OCI-LY1 (cell line): ENCODE measurements around the gene IRF2.

Experiments used
- H2AFZ ChIP-seq: fragments of 200-600 bp; sonication (generic), shearing (Covaris generic); 2 replicates; pipeline ENCODE4 v1.6.0; 2014; ENCODE audit warnings: antibody characterized with exemption, mild to moderate bottlenecking, low read length
- H3F3A ChIP-seq: fragments of 200-600 bp; sonication (generic), shearing (Covaris generic); 2 replicates; pipeline ENCODE4 v1.6.0; 2014; ENCODE audit warnings: mild to moderate bottlenecking, antibody characterized with exemption, low read length, moderate library complexity; ENCODE audit not compliant: insufficient read depth
- H3K27ac ChIP-seq: fragments of 200-600 bp; sonication (generic); 2 replicates; pipeline ENCODE4 v1.5.1; 2014; ENCODE audit warnings: low read length, mixed run types, mild to moderate bottlenecking, low read depth; ENCODE audit not compliant: poor library complexity, severe bottlenecking
- H3K27me3 ChIP-seq: fragments of 200-600 bp; sonication (generic); 2 replicates; pipeline ENCODE4 v1.6.0; 2014; ENCODE audit warnings: antibody characterized with exemption, mild to moderate bottlenecking, low read length, moderate library complexity; ENCODE audit not compliant: insufficient read depth
- H3K36me3 ChIP-seq: fragments of 200-600 bp; sonication (generic); 2 replicates; pipeline ENCODE4 v1.6.1; 2014; ENCODE audit warnings: mild to moderate bottlenecking, antibody characterized with exemption, low read length, moderate library complexity, mixed read lengths; ENCODE audit not compliant: insufficient read depth
- H3K4me1 ChIP-seq: fragments of 200-600 bp; sonication (generic); 2 replicates; pipeline ENCODE4 v1.5.1; 2014; ENCODE audit warnings: mild to moderate bottlenecking, low read length, moderate library complexity; ENCODE audit not compliant: insufficient read depth, severe bottlenecking
- H3K4me2 ChIP-seq: fragments of 200-600 bp; sonication (generic), shearing (Covaris generic); 2 replicates; pipeline ENCODE4 v1.6.1; 2014; ENCODE audit warnings: low read length
- H3K4me3 ChIP-seq: fragments of 200-600 bp; sonication (generic); 2 replicates; pipeline ENCODE4 v1.5.1; 2014; ENCODE audit warnings: low read length, low read depth, mild to moderate bottlenecking, mixed read lengths; ENCODE audit not compliant: poor library complexity, severe bottlenecking
- H3K79me2 ChIP-seq: fragments of 200-600 bp; shearing (Covaris generic); 2 replicates; pipeline ENCODE4 v1.6.1; 2016; ENCODE audit warnings: mixed run types, low read length, mixed read lengths; ENCODE audit not compliant: insufficient read depth
- H3K9ac ChIP-seq: fragments of 200-600 bp; sonication (generic), shearing (Covaris generic); 2 replicates; pipeline ENCODE4 v1.6.1; 2014; ENCODE audit warnings: mild to moderate bottlenecking, low read length, mixed read lengths
- H3K9me2 ChIP-seq: fragments of 200-600 bp; sonication (generic), shearing (Covaris generic); 2 replicates; pipeline ENCODE4 v1.6.1; 2014; ENCODE audit warnings: low read depth, mild to moderate bottlenecking, low read length, mixed read lengths
- H3K9me3 ChIP-seq: fragments of 200-600 bp; shearing (Covaris generic); 2 replicates; pipeline ENCODE4 v1.6.1; 2014; ENCODE audit warnings: low read length, mixed read lengths
- H4K20me1 ChIP-seq: fragments of 200-600 bp; sonication (generic), shearing (Covaris generic); 2 replicates; pipeline ENCODE4 v1.6.0; 2016; ENCODE audit warnings: mild to moderate bottlenecking, low read length; ENCODE audit not compliant: insufficient read depth
- EZH2 ChIP-seq: fragments of 200-600 bp; sonication (generic), shearing (Covaris generic); IDR thresholded peaks from 2 replicates; pipeline ENCODE4 v1.8.0; 2017; ENCODE audit warnings: borderline replicate concordance, mixed run types, mild to moderate bottlenecking, antibody characterized with exemption, low read length, moderate library complexity, mixed read lengths
- TF ChIP-seq, protein P1 (sequence below): fragments of 200-600 bp; sonication (generic), shearing (Covaris generic); IDR thresholded peaks from 2 replicates; pipeline ENCODE4 v1.5.1; 2017; ENCODE audit warnings: mild to moderate bottlenecking, antibody characterized with exemption, low read length, moderate library complexity, mixed read lengths

The IRF2 gene

DNA sequence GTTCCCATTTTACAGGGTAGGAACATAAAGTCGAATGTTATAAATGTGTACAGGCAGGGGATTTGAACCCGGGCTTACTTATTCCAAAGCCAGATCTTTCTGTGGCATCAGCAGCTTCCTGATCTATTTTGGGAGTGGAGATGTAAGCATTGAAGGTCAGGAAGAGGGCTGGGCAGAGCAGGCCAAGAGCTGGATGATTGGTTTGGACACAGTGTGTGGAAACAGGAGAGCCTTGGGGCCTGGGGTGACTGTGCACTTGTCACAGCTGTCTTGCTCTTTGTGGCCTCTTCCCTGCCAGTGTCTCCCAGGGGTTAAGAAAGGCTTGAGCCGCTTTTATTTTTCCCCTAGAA lies 128.8 kb downstream of the IRF2 start:
- TF ChIP-seq, protein P1, sequence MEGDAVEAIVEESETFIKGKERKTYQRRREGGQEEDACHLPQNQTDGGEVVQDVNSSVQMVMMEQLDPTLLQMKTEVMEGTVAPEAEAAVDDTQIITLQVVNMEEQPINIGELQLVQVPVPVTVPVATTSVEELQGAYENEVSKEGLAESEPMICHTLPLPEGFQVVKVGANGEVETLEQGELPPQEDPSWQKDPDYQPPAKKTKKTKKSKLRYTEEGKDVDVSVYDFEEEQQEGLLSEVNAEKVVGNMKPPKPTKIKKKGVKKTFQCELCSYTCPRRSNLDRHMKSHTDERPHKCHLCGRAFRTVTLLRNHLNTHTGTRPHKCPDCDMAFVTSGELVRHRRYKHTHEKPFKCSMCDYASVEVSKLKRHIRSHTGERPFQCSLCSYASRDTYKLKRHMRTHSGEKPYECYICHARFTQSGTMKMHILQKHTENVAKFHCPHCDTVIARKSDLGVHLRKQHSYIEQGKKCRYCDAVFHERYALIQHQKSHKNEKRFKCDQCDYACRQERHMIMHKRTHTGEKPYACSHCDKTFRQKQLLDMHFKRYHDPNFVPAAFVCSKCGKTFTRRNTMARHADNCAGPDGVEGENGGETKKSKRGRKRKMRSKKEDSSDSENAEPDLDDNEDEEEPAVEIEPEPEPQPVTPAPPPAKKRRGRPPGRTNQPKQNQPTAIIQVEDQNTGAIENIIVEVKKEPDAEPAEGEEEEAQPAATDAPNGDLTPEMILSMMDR = no peak
- TF ChIP-seq EZH2 = no peak
- Histone ChIP-seq H3K36me3 (no peaks in the 10 kb centered on the region), H3K79me2 (no peaks in the 10 kb centered on the region), H3K4me2 (no peak overlapping the region; the same call in 1 of the 2 replicates), H3F3A (no peaks in the 10 kb centered on the region), H3K9me2 (no peaks in the 10 kb centered on the region), H4K20me1 (no peaks in the 10 kb centered on the region), H2AFZ (peak overlapping the region; percentile 38; the same call in 1 of the 2 replicates), H3K4me3 (no peak overlapping the region), H3K4me1 (peaks cover 78% of the 10 kb centered on the region), H3K9ac (peak overlapping the region; percentile 64), H3K27ac (peak overlapping the region; percentile 85), H3K27me3 (no peaks in the 10 kb centered on the region), H3K9me3 (no peaks in the 10 kb centered on the region)

DNA sequence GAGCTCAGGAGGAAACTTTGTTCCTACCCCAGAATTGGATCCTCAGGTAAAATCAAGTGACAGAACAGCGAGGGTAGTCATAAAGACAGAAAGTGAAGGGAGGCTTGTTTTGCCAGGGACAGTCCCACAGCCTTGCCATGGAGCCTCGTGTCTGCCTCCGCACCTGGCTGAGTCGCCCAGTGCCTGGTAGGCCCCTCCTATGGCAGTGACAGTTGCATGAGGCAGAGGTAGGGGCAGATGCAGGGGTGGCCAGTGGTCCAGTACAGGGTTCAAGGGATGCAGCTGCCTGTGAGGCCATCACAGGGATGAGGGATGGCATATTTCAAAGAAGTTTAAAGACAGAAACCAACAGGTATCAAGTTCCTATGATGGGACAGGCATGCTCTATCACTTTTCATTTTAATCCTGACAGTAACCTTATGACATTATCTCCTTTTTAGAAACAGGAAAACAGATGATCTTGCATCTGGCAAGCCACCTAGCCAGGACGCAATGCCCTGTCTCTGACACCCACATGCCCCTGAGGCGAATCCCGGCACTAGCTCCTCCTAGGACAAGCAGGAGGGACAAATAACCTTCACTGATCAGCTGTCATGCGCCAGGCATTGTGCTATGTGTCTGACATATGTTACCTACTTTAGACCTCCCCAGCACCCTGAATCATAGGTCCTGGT lies 129.3 kb downstream of the IRF2 start:
- Histone ChIP-seq H3F3A (no peaks in the 10 kb centered on the region), H3K4me1 (peaks cover 78% of the 10 kb centered on the region), H3K4me2 (peak overlapping the region; percentile 93), H3K27me3 (no peaks in the 10 kb centered on the region), H3K36me3 (no peaks in the 10 kb centered on the region), H3K27ac (peak overlapping the region; percentile 85), H3K9me3 (no peaks in the 10 kb centered on the region), H3K9ac (peak overlapping the region; percentile 64), H3K79me2 (no peaks in the 10 kb centered on the region), H4K20me1 (no peaks in the 10 kb centered on the region), H2AFZ (peak overlapping the region; percentile 38; the same call in 1 of the 2 replicates), H3K4me3 (no peak overlapping the region), H3K9me2 (no peaks in the 10 kb centered on the region)
- no peak for TF ChIP-seq EZH2

DNA sequence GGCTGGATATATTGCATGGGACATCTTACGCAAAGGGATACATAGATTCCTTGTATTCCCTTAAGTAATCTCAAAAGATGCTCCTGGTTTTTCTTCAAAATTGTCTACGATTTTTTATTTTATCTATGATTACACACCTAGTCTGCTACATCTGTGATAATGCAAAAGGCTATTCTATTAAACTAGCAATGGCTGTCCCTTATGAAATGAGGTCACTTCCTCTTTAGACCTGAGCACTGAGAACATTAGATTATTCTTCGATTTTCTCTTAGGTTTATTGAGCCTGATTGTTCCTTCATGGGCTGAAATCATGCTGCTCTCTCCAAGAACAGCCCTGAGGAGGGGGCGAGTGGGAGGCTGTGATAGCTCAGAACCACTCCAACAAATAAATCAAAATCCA lies 129.9 kb downstream of the IRF2 start:
- no peaks in the 10 kb centered on the region for H3K9me3 ChIP-seq
- H3K27ac ChIP-seq = peak overlapping the region; percentile 85
- H3K4me3 ChIP-seq = peak overlapping the region; percentile 56
- H3K36me3 ChIP-seq = no peaks in the 10 kb centered on the region
- H4K20me1 ChIP-seq = no peaks in the 10 kb centered on the region
- peak overlapping the region; percentile 64 for H3K9ac ChIP-seq
- H2AFZ ChIP-seq = no peak overlapping the region
- H3K4me2 ChIP-seq = peak overlapping the region; percentile 93
- H3K27me3 ChIP-seq = no peaks in the 10 kb centered on the region
- H3K4me1 ChIP-seq = peaks cover 78% of the 10 kb centered on the region
- no peaks in the 10 kb centered on the region for H3K79me2 ChIP-seq
- H3F3A ChIP-seq = no peaks in the 10 kb centered on the region
- no peaks in the 10 kb centered on the region for H3K9me2 ChIP-seq
- TF ChIP-seq, protein P1 = no peak
- TF ChIP-seq EZH2 = no peak
